Measurements from ENCODE around the gene HOOK1. TPM values are rescaled to one million over a fixed set of nuclear protein-coding genes. Genes with fewer than 3 reads are reported as not detected.

Gene HOOK1
- 9.5 and 10.4 TPM in 2 replicates for total RNA-seq
- polyA plus RNA-seq = 12.9 and 15.5 TPM in 2 replicates

DNA sequence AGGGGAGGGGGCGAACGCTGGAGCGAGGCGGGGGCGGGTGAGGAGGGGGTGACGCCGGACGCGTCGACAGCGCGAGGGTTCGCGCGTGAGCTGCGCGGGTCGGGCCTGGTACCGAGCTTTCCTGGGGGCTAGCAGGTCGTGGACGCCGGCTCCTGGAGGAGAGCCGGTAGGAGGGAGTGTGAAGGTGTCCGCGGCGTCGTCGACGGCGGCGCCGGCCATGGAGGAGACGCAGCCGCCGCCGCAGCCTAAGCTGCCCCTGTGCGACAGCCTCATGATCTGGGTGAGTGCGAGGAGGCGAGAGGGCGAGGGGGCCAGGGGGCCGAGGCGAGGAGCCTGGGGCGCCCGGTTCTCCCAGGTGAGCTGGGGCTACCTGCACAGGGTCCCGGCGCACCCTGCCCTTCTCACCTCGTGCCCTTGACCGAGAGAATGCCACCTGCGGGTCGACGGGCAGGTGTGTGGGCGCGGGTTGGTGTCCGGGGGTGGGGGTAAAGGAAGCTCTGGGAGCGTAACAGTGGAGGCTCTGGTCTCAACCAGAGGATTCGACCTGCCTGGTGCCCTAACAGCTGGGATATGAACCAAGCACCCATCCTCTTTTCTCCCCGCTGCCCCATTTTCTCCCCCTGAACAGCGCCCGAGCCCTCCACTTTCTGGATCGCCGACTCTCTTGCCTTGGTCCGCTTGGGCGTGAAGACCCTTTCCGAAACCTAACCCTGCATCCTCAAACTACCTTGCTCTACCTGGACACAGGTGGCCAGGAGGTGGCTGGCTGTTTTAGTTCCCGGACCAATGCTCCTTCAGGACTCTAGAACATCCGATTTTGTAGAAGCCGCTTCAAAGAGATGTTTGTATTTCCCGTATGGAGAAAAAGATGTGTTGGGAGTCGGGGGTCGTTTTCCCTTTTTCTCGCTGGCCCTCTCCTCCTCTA lies at the start of gene HOOK1:
Gene HOOK1 (plus strand): TSS at position 49 of the 925 bp plus-strand sequence. CDS start 169 bp downstream, at position 218.
- peaks cover 41% of the 10 kb centered on the region for H3K4me1 ChIP-seq (ENCODE audit: low read depth)
- H3K4me3 ChIP-seq = peak within 1 kb of the TSS; percentile 85
- TF ChIP-seq, protein P1, sequence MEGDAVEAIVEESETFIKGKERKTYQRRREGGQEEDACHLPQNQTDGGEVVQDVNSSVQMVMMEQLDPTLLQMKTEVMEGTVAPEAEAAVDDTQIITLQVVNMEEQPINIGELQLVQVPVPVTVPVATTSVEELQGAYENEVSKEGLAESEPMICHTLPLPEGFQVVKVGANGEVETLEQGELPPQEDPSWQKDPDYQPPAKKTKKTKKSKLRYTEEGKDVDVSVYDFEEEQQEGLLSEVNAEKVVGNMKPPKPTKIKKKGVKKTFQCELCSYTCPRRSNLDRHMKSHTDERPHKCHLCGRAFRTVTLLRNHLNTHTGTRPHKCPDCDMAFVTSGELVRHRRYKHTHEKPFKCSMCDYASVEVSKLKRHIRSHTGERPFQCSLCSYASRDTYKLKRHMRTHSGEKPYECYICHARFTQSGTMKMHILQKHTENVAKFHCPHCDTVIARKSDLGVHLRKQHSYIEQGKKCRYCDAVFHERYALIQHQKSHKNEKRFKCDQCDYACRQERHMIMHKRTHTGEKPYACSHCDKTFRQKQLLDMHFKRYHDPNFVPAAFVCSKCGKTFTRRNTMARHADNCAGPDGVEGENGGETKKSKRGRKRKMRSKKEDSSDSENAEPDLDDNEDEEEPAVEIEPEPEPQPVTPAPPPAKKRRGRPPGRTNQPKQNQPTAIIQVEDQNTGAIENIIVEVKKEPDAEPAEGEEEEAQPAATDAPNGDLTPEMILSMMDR (IDR thresholded peaks at IDR 0.05; ENCODE audit: low read depth, low read length) = no peak
- peak within 1 kb of the TSS; percentile 38 for H3K27ac ChIP-seq
- peak in 1 of 2 donors; percentile 25 for DNase-seq (ENCODE audit: low read depth in 1 of 2, low spot score in 1 of 2)
- no peaks in the 10 kb centered on the region for H3K36me3 ChIP-seq
- no peaks in the 10 kb centered on the region for H3K9me3 ChIP-seq (ENCODE audit: low read depth)
- H3K27me3 ChIP-seq = no peaks in the 10 kb centered on the region

DNA sequence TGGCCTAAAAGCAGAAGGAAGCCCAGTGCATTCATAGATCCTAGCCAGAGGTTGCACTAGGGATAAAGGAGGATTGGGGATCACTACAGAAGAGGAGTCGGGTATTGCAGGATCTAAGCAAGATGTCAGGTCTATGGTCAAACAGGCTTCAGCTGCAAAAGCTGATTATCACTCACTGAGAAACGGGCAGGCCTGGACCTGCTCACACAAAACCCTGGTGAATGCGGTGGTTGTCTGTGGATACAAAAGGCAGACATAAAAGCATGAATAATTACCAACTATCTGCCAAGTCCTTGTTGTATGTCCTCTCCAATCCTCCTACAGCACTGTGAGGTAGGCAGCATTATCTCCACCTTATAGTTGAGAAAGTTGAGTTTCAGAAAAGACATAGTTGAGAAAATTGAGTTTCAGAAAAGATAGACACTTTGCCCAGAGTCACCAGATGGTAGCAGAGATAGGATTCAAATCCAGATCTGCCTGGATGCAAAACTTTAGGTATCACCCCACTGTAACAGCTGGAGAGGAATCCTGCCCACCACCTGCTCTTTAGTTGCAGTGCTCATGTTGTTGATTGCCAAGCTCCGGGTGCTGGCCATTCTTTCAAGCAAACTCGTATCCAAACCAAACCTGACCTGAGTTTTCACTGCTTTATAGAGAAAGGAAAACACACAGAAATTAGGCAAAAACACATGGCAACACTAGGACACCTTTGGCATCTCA lies 49.6 kb upstream of the HOOK1 start:
- H3K36me3 ChIP-seq = no peaks in the 10 kb centered on the region
- no peak for DNase-seq (ENCODE audit: low read depth in 1 of 2, low spot score in 1 of 2)
- no peaks in the 10 kb centered on the region for H3K9me3 ChIP-seq (ENCODE audit: low read depth)
- no peak overlapping the region for H3K4me3 ChIP-seq
- TF ChIP-seq, protein P1 (IDR thresholded peaks at IDR 0.05; ENCODE audit: low read depth, low read length) = no peak
- no peak overlapping the region for H3K27ac ChIP-seq
- no peaks in the 10 kb centered on the region for H3K27me3 ChIP-seq
- H3K4me1 ChIP-seq (ENCODE audit: low read depth) = peaks cover 19% of the 10 kb centered on the region

DNA sequence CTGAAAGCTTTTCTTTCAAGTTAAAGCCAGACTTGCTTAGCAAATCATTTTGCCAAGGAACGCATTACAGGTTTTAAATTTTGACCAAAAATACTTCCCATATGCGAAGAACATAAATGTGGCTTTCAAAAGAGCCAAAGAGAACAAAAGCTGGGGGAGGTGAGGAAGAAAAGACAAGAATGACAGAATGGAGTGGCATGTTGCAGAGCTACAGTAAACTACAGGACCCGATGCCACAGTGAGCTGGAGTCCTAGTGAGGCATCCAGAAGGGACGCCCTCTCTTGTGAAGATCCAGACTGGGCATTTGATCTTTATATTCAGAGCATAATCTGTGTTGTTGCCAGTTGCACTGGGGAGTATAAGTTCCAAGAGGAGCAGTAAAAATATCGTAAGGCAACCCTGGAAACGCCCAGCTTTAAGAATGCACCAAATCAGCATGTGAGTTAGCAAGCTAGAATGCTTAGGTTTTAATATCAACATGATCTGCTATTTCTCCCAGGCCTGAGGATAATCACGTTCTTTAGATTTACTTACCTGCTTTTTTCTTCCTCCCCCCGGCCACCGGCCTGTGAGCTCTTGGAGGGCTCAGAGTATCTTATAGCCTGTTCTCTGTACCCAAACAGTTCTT lies 48.4 kb upstream of the HOOK1 start:
- Histone ChIP-seq H3K4me3 (no peak overlapping the region), H3K4me1 (ENCODE audit: low read depth) (peaks cover 19% of the 10 kb centered on the region), H3K27me3 (no peaks in the 10 kb centered on the region), H3K36me3 (no peaks in the 10 kb centered on the region), H3K9me3 (ENCODE audit: low read depth) (no peaks in the 10 kb centered on the region), H3K27ac (no peak overlapping the region)
- DNase-seq (ENCODE audit: low read depth in 1 of 2, low spot score in 1 of 2) = no peak
- TF ChIP-seq, protein P1 (IDR thresholded peaks at IDR 0.05; ENCODE audit: low read depth, low read length) = no peak

DNA sequence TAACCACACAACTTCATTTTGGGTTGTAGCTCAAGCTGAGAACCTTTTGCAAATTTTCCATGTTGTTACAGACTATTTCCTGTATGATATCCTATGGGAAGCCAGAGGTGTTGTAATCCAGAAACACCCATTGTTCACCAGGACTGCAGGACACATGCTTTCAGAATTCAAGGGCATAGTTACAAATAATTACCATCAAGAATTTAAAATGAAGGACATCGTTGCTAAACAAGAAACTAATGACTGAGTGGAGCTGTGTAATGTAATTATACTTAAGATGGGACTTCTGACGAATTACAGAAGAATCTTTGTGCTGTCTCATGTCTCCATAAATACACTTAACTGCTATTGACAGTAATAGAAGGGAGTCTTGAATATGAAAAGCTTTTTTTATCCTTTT lies 47.6 kb upstream of the HOOK1 start:
- Histone ChIP-seq H3K4me1 (ENCODE audit: low read depth) (peaks cover 19% of the 10 kb centered on the region), H3K9me3 (ENCODE audit: low read depth) (no peaks in the 10 kb centered on the region), H3K4me3 (no peak overlapping the region), H3K27me3 (no peaks in the 10 kb centered on the region), H3K36me3 (no peaks in the 10 kb centered on the region), H3K27ac (no peak overlapping the region)
- peak in 1 of 2 donors; percentile 56 for DNase-seq (ENCODE audit: low read depth in 1 of 2, low spot score in 1 of 2)
- TF ChIP-seq, protein P1 (IDR thresholded peaks at IDR 0.05; ENCODE audit: low read depth, low read length) = no peak

All from cardiac muscle cell (in vitro differentiated cells and primary cell).